Choroid plexus epithelial cell (primary cell): ENCODE results near the gene ADIPOQ.
A peak's percentile ranks its signal among the peaks of the same experiment; 100 is the strongest.
"Not testable (repeated sequence)": the region's sequence is repeated elsewhere in the genome, so short reads cannot be mapped to it uniquely, and the experiment has no call there.

Experiments used
- DNase-seq: peaks from one replicate; pipeline ENCODE4 v3.0.0-alpha.2; 2010; ENCODE audit warnings: low read depth
- H3K4me3 ChIP-seq: 2 replicates; pipeline ENCODE4 v1.5.1; 2011; ENCODE audit warnings: low read depth, mild to moderate bottlenecking, control low read depth, low read length, moderate library complexity
- CTCF ChIP-seq: conservative IDR thresholded peaks from 2 replicates; pipeline ENCODE4 v1.5.1; 2011; ENCODE audit warnings: low read depth, mild to moderate bottlenecking, control low read depth, inconsistent platforms, low read length, moderate library complexity

ADIPOQ gene

GRCh38 chr3:186896875-186897274, 54.4 kb downstream of the ADIPOQ start:
- DNase-seq: no peak
- H3K4me3 ChIP-seq: no peak overlapping the region
- TF ChIP-seq CTCF: no peak

DNA sequence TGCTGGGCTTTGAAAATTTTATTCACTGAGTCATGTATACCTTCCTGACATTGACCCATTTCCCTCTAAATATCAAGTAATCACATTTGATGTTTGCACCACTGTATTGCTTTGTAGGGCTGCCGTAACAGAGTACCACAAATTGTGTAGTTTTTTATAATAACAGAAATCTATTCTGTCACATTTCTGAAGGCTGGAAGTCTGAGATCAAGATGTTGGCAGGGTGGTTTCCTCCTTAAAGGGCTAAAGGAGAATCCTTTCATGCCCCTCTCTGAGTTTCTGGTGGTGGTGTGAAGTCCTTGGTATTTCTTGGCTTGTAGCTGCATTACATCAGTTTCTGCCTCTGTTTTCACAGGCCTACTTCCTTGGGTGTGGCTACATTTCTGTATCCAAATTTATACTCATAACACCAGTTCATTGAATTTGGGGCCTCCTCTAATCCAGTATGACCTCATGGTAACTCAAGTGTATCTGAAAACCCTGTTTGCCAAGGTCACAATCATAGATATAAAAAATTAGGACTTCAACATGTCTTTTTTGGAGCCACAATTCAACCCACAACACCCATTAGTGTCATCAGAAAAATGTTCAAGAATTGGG, 58.7 kb downstream of the ADIPOQ start:
- no peak overlapping the region for H3K4me3 ChIP-seq
- no peak for TF ChIP-seq CTCF
- DNase-seq: peak; percentile 72

- peak; percentile 86 for DNase-seq
These were observed 59.6 kb downstream of the ADIPOQ start for GRCh38 chr3:186902154-186902553.

GRCh38 chr3:186902713-186903112, 60.2 kb downstream of the ADIPOQ start:
- no peak overlapping the region for H3K4me3 ChIP-seq
- no peak for DNase-seq

More at GRCh38 chr3:186902154-186902553, 59.6 kb downstream of the ADIPOQ start:
- H3K4me3 ChIP-seq: no peak overlapping the region
- TF ChIP-seq CTCF: no peak

DNA sequence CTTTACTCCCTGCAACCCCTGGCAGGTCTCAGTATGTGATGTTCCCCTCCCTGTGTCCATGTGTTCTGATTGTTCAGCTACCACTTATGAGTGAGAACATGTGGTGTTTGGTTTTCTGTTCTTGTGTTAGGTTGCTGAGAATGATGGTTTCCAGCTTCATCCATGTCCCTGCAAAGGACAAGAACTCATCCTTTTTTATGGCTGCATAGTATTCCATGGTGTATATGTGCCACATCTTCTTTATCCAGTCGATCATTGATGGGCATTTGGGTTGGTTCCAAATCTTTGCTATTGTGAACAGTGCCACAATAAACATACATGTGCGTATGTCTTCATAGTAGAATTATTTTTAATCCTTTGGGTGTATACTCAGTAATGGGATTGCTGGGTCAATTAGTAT, 61.2 kb downstream of the ADIPOQ start:
- not testable (repeated sequence) for H3K4me3 ChIP-seq, DNase-seq

More at GRCh38 chr3:186902713-186903112, 60.2 kb downstream of the ADIPOQ start:
- no peak for TF ChIP-seq CTCF

DNA sequence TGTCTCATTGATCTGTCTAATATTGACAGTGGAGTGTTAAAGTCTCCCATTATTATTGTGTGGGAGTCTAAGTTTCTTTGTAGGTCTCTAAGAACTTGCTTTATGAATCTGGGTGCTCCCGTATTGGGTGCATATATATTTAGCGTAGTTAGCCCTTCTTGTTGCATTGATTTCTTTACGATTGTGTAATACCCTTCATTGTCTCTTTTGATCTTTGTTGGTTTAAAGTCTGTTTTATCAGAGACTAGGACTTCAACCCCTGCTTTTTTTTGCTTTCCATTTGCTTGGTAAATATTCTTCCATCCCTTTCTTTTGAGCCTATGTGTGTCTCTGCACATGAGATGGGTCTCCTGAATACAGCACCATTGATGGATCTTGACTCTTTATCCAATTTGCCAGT, 64.6 kb downstream of the ADIPOQ start:
- not testable (repeated sequence) for H3K4me3 ChIP-seq

More for the DNA sequence above, 64.6 kb downstream of the ADIPOQ start:
- DNase-seq: not testable (repeated sequence)
